K562 (cell line): Measurements from ENCODE around the gene SERPINA10. TPM values are rescaled to one million over a fixed set of nuclear protein-coding genes. Genes with fewer than 3 reads are reported as not detected.

Experiments
- ATAC-seq: fragments of 200-7000 bp; cut with Tn5 transposase; 3 replicates; pipeline ENCODE4 v1.9.1; 2020; ENCODE audit warnings: moderate library complexity
- BruUV-seq: library from RNA; stranded (reverse); fragments of 400-500 nt; replicated peaks from 2 replicates; lab custom pipeline; 2021; lab: Mats Ljungman, UMichigan
- CTCF ChIA-PET: fragments of 300-600 bp; formaldehyde crosslinking; extraction: SDS; loops from one replicate; lab custom pipeline; 2021; ENCODE audit warnings: low intra/inter-chr PET ratio; lab: Yijun Ruan, JAX
- POLR2A ChIA-PET: fragments of 300-600, 350-650 bp; sonication (Branson Sonifier 250); formaldehyde crosslinking; extraction: SDS; loops from one replicate; lab custom pipeline; 2021; ENCODE audit warnings: antibody characterized with exemption, inconsistent platforms; lab: Yijun Ruan, JAX
- DNase-seq, 4 experiments: peaks; one replicate each; pipeline versions ENCODE4 v3.0.0 to v3.0.0-alpha.2; 2011 to 2018; ENCODE audit warnings: low spot score in 3 of 4, mixed read lengths in 3 of 4; ENCODE audit errors: extremely low read depth in 1 of 4
- FAIRE-seq: peaks from 2 replicates; lab custom pipeline; 2011; peaks lifted over from hg19 to GRCh38; lab: Jason Lieb, UNC
- H2AFZ ChIP-seq: 2 replicates; pipeline ENCODE4 v1.6.0; 2011; ENCODE audit warnings: low read depth, low read length, control low read depth, inconsistent platforms
- H3K27ac ChIP-seq: fragments of 200-600 bp; 3 replicates; pipeline ENCODE4 v1.8.0; 2011; ENCODE audit warnings: low read depth, mild to moderate bottlenecking, control low read depth, inconsistent platforms, low read length, moderate library complexity, mixed read lengths; ENCODE audit errors: extremely low read depth
- H3K27me3 ChIP-seq, 2 experiments: fragments of 300-600 bp in 1 of 2; 2 replicates in 1 of 2; 3 replicates in 1 of 2; pipeline versions ENCODE4 v1.6.0 to v1.8.0; 2011; ENCODE audit warnings: inconsistent platforms in 2 of 2, low read length in 2 of 2, mild to moderate bottlenecking in 1 of 2, mixed read lengths in 1 of 2, moderate library complexity in 1 of 2; ENCODE audit not compliant: control insufficient read depth in 2 of 2, insufficient read depth in 2 of 2
- H3K36me3 ChIP-seq: fragments of 300-600 bp; 3 replicates; pipeline ENCODE4 v1.8.0; 2011; ENCODE audit warnings: mild to moderate bottlenecking, low read length, inconsistent platforms; ENCODE audit not compliant: control insufficient read depth, insufficient read depth
- H3K4me1 ChIP-seq, 2 experiments: fragments of 200-600 bp in 1 of 2; replicated peaks in 1 of 2; 2 replicates in 1 of 2; 3 replicates in 1 of 2; pipeline versions ENCODE4 v1.5.1 to v1.8.0; 2011; ENCODE audit warnings: inconsistent platforms in 2 of 2, low read length in 2 of 2, mild to moderate bottlenecking in 1 of 2, mixed read lengths in 1 of 2, moderate library complexity in 1 of 2; ENCODE audit not compliant: control insufficient read depth in 2 of 2, insufficient read depth in 2 of 2
- H3K4me2 ChIP-seq: 2 replicates; pipeline ENCODE4 v1.6.1; 2011; ENCODE audit warnings: low read length, control low read depth, inconsistent platforms, mixed read lengths; ENCODE audit not compliant: insufficient read depth
- H3K4me3 ChIP-seq: fragments of 200-600 bp; sonication (generic), shearing (Covaris generic); 2 replicates; pipeline ENCODE4 v1.5.1; 2016; ENCODE audit warnings: control low read depth, inconsistent platforms
- H3K79me2 ChIP-seq: fragments of 200-600 bp; 3 replicates; pipeline ENCODE4 v1.8.0; 2011; ENCODE audit warnings: low read length, inconsistent platforms; ENCODE audit not compliant: control insufficient read depth, insufficient read depth
- H3K9ac ChIP-seq, 2 experiments: 2 replicates each; pipeline versions ENCODE4 v1.6.0 to v1.6.1; 2011; ENCODE audit warnings: low read depth in 2 of 2, low read length in 2 of 2, control low read depth in 1 of 2, inconsistent platforms in 1 of 2, mild to moderate bottlenecking in 1 of 2, mixed read lengths in 1 of 2; ENCODE audit not compliant: insufficient read depth in 1 of 2
- H3K9me1 ChIP-seq: one replicate; pipeline ENCODE4 v1.6.0; 2011; ENCODE audit warnings: inconsistent platforms, mild to moderate bottlenecking, low read length, moderate library complexity; ENCODE audit not compliant: control insufficient read depth, insufficient read depth
- H3K9me3 ChIP-seq: replicated peaks from 2 replicates; pipeline ENCODE4 v1.5.1; 2011; ENCODE audit warnings: low read depth, low read length, inconsistent platforms; ENCODE audit not compliant: control insufficient read depth, insufficient read depth
- H4K20me1 ChIP-seq: replicated peaks from 2 replicates; pipeline ENCODE4 v1.6.1; 2011; ENCODE audit warnings: low read length, inconsistent platforms, mixed read lengths; ENCODE audit not compliant: control insufficient read depth, insufficient read depth
- RBM25 ChIP-seq: fragments of 200-400 bp; formaldehyde crosslinking; IDR thresholded peaks from 2 replicates; pipeline ENCODE4 v1.6.1; 2018; ENCODE audit warnings: low read length, low read depth, moderate library complexity; ENCODE audit not compliant: severe bottlenecking
- RERE ChIP-seq: sonication (generic); formaldehyde crosslinking; IDR thresholded peaks from 2 replicates; pipeline ENCODE4 v1.8.0; 2023; ENCODE audit warnings: missing genetic modification reagents, mild to moderate bottlenecking, borderline replicate concordance
- TFE3 ChIP-seq: fragments of 450-650 bp; formaldehyde crosslinking; IDR thresholded peaks from 2 replicates; pipeline ENCODE4 v1.4.0; 2020; ENCODE audit warnings: mild to moderate bottlenecking, mixed read lengths
- XRCC4 ChIP-seq: IDR thresholded peaks from one replicate; pipeline ENCODE4 v1.6.1; 2011; ENCODE audit not compliant: insufficient read depth, insufficient read length; ENCODE audit errors: extremely low read depth
- ZFPM2 ChIP-seq: fragments of 250-450 bp; sonication (Bioruptor Pico); IDR thresholded peaks from 2 replicates; pipeline ENCODE4 v1.5.1; 2022; ENCODE audit warnings: mild to moderate bottlenecking
- WGBS: fragments of 100-300 bp; shearing (Covaris generic); methylation state at CpG from one replicate; pipeline ENCODE4 v1.1.6; 2016; ENCODE audit warnings: low coverage, mixed read lengths; ENCODE audit not compliant: insufficient coverage; ENCODE audit errors: missing lambda C conversion rate; 5-methylcytosine and 5-hydroxymethylcytosine counted together
- in situ Hi-C: fragments of 300-500 bp; cut with MboI; formaldehyde crosslinking; loops from 4 replicates; pipeline ENCODE4 v1.15.0; 2018; ENCODE audit warnings: inconsistent platforms, mixed read lengths
- intact Hi-C: fragments of 100-400 bp; cut with micrococcal nuclease; formaldehyde crosslinking; loops from 2 replicates; pipeline ENCODE4 v1.14.2; 2022
- polyA plus RNA-seq, 8 experiments: library from polyadenylated mRNA; depleted of rRNA in 4 of 8; stranded (reverse) in 5 of 8; unstranded in 3 of 8; fragments of >200 nt; fragmentation: Nextera tagmentation in 2 of 8; fragmentation: Illumina TruSeq in 1 of 8; extraction: Ambion mirVana in 2 of 8; extraction: Trizol in 1 of 8; gene quantifications; 2 replicates each; pipeline versions ENCODE4 v1.2.1 to v1.2.3, GENCODE V29; 2011 to 2014; ENCODE audit warnings: inconsistent platforms in 1 of 8, missing spikeins in 1 of 8
- total RNA-seq, 7 experiments: library from RNA; depleted of rRNA in 6 of 7; stranded (reverse); fragments of >200 nt in 6 of 7; fragmentation: Illumina TruSeq in 2 of 7; extraction: Trizol in 2 of 7; gene quantifications; 2 replicates each; pipeline versions ENCODE4 v1.2.1 to v1.2.3, GENCODE V29; 2011 to 2021; ENCODE audit warnings: low replicate concordance in 1 of 7
- TF ChIP-seq, protein P1 (sequence below): fragments of 450-650 bp; formaldehyde crosslinking; IDR thresholded peaks from 2 replicates; pipeline ENCODE4 v1.4.0; 2022; ENCODE audit warnings: missing genetic modification characterization
- TF ChIP-seq, protein P2 (sequence below): IDR thresholded peaks from 2 replicates; pipeline ENCODE4 v1.6.1; 2016; ENCODE audit warnings: missing genetic modification characterization, missing compliant biosample characterization

Gene SERPINA10
- total and polyA plus RNA-seq, 9 of the 15 experiments (the other 6 are each of a cell fraction or from before 2014, with no cell fraction given) = not detected

DNA sequence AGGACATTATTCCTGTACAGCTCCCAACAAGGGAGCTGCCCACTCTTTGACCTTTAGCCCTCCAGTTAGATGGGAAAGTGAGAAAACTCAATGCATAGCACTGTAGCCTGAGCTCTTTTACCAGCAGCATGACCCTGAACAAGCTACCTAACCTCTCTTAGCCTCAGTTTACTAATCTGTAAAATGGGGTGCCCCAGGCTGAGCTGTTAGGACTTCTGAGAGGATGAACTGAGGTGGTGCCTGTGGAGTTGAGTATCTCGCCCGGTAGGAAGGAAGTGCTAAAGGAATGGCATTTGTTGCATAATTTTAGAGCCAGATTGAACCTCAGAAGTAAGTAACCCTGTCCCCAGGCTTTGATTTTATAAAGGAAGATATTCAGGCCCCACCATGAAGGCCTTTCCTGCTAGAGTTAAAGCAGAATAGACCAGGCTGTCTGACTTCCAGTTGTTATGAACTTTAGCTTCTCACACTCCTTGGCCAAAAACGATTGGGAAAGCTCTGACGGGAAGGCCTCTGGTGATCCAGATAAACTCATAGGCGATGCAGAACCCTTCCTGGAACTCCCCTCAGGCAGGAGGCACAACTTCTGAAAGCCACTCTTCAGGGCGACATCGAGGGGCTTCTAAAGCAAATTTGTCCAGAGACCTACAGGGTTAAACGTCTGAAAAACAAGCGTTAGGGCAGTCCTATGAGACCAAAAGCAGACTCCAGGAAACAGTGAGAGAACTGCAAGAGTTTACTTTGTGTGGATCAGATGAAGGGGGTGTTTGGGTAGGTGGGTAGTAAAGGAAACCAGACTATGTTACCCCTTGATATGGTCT lies 2.5 kb upstream of the SERPINA10 start:
- in situ Hi-C loops (no loop called here), intact Hi-C loops (no loop called here)
- no peak for FAIRE-seq
- no peak for DNase-seq
- H3K27ac ChIP-seq = no peak overlapping the region
- H3K9me1 ChIP-seq = no peaks in the 10 kb centered on the region
- no peak overlapping the region for H3K9ac ChIP-seq
- POLR2A ChIA-PET = no interaction called here
- CTCF ChIA-PET = no interaction called here
- H4K20me1 ChIP-seq = no peaks in the 10 kb centered on the region
- no peak overlapping the region for H3K4me2 ChIP-seq
- ATAC-seq = no peak
- H3K9me3 ChIP-seq = no peaks in the 10 kb centered on the region
- H3K79me2 ChIP-seq = no peaks in the 10 kb centered on the region
- no peak overlapping the region for H2AFZ ChIP-seq
- no peaks in the 10 kb centered on the region for H3K4me1 ChIP-seq
- H3K4me3 ChIP-seq = no peak overlapping the region
- WGBS = 0% methylated on average over 6 of the region's 9 CpGs
- TF ChIP-seq RERE (CRISPR knock-in tag) (no peak), RBM25 (peak; percentile 32), ZFPM2 (CRISPR knock-in tag) (no peak), TFE3 (CRISPR knock-in tag) (no peak), XRCC4 (no peak)
- TF ChIP-seq, protein P1, sequence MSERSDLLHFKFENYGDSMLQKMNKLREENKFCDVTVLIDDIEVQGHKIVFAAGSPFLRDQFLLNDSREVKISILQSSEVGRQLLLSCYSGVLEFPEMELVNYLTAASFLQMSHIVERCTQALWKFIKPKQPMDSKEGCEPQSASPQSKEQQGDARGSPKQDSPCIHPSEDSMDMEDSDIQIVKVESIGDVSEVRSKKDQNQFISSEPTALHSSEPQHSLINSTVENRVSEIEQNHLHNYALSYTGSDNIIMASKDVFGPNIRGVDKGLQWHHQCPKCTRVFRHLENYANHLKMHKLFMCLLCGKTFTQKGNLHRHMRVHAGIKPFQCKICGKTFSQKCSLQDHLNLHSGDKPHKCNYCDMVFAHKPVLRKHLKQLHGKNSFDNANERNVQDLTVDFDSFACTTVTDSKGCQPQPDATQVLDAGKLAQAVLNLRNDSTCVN (CRISPR knock-in tag) = no peak
- TF ChIP-seq, protein P2, sequence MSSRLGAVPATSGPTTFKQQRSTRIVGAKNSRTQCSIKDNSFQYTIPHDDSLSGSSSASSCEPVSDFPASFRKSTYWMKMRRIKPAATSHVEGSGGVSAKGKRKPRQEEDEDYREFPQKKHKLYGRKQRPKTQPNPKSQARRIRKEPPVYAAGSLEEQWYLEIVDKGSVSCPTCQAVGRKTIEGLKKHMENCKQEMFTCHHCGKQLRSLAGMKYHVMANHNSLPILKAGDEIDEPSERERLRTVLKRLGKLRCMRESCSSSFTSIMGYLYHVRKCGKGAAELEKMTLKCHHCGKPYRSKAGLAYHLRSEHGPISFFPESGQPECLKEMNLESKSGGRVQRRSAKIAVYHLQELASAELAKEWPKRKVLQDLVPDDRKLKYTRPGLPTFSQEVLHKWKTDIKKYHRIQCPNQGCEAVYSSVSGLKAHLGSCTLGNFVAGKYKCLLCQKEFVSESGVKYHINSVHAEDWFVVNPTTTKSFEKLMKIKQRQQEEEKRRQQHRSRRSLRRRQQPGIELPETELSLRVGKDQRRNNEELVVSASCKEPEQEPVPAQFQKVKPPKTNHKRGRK = no peak
- H3K27me3 ChIP-seq = peaks cover 0 to 6% of the 10 kb centered on the region in 2 experiments; a peak in 1 of 5 replicates
- BruUV-seq = no TSS peak
- H3K36me3 ChIP-seq = no peaks in the 10 kb centered on the region
